PC-9 (cell line): Measurements from ENCODE around the gene ZNF784.

Experiments
- EZH2 ChIP-seq: fragments of 200-600 bp; sonication (generic); IDR thresholded peaks from 2 replicates; pipeline ENCODE4 v1.8.0; 2017; ENCODE audit warnings: antibody characterized with exemption, low read depth
- TF ChIP-seq, protein P1 (sequence below): fragments of 200-600 bp; sonication (generic); conservative IDR thresholded peaks from 2 replicates; pipeline ENCODE4 v1.6.1; 2017; ENCODE audit warnings: mixed run types, antibody characterized with exemption, mild to moderate bottlenecking, moderate library complexity

DNA sequence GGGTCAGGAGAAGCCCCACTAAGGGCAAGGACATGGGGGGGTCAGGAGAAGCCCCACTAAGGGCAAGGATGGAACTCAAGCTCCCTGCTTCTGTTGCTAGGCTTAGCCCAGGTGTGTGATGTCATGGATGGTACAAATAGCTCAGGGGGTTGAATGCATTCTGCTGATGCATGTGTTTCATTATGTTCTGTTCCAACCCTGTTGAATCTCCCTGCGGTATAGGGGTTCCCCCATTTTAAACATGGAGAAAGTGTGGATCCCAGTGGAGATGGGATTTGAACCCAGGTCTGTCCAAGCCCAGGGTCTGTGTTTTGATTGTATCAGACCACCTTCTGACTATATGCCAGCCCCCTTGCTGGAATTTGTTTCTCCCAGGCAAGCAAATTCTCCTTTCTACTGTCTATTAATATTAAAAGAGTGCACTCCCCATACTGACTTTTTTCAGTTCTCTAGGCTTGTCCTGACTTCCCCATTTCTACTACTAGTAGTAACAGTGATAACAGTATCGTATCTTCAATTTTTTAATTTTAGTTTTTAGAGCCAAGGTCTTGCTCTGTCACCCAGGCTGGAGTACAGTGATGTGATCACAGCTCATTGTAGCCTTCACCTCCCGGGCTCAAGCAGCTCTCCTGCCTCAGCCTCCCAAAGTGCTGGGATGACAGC lies 12.3 kb downstream of the ZNF784 start:
- TF ChIP-seq, protein P1, sequence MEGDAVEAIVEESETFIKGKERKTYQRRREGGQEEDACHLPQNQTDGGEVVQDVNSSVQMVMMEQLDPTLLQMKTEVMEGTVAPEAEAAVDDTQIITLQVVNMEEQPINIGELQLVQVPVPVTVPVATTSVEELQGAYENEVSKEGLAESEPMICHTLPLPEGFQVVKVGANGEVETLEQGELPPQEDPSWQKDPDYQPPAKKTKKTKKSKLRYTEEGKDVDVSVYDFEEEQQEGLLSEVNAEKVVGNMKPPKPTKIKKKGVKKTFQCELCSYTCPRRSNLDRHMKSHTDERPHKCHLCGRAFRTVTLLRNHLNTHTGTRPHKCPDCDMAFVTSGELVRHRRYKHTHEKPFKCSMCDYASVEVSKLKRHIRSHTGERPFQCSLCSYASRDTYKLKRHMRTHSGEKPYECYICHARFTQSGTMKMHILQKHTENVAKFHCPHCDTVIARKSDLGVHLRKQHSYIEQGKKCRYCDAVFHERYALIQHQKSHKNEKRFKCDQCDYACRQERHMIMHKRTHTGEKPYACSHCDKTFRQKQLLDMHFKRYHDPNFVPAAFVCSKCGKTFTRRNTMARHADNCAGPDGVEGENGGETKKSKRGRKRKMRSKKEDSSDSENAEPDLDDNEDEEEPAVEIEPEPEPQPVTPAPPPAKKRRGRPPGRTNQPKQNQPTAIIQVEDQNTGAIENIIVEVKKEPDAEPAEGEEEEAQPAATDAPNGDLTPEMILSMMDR, result no peak
- TF ChIP-seq EZH2, result no peak
